GM12874 (cell line): ENCODE results near the gene ADCY7.

Source experiments
- CTCF ChIP-seq: IDR thresholded peaks from 2 replicates; pipeline ENCODE4 v1.5.1; 2011; ENCODE audit warnings: low read depth, mild to moderate bottlenecking, control low read depth, low read length, moderate library complexity; ENCODE audit not compliant: insufficient read depth

ADCY7 gene

GRCh38 chr16:50311891-50312501 lies 45.6 kb downstream of the ADCY7 start:
- no peak for TF ChIP-seq CTCF

GRCh38 chr16:50313596-50314478 lies 47.5 kb downstream of the ADCY7 start:
- TF ChIP-seq CTCF = no peak

GRCh38 chr16:50314665-50315064 lies 48.3 kb downstream of the ADCY7 start:
- no peak for TF ChIP-seq CTCF

GRCh38 chr16:50315346-50315997 lies 49.1 kb downstream of the ADCY7 start:
- no peak for TF ChIP-seq CTCF

GRCh38 chr16:50316102-50316847 lies 49.9 kb downstream of the ADCY7 start:
- TF ChIP-seq CTCF = no peak

- TF ChIP-seq CTCF = no peak
Observed at GRCh38 chr16:50316848-50317630, 50.7 kb downstream of the ADCY7 start.
